Stimulated activated CD4-positive, alpha-beta T cell treated with anti-CD3 and anti-CD28 coated beads, Interleukin-4, amount 100 ng/mL, for 1 hour (primary cell): ENCODE results near the gene PARVB.

Experiments used
- DNase-seq: peaks from one replicate; pipeline ENCODE4 v3.0.0-alpha.2; 2020

The PARVB gene

DNA sequence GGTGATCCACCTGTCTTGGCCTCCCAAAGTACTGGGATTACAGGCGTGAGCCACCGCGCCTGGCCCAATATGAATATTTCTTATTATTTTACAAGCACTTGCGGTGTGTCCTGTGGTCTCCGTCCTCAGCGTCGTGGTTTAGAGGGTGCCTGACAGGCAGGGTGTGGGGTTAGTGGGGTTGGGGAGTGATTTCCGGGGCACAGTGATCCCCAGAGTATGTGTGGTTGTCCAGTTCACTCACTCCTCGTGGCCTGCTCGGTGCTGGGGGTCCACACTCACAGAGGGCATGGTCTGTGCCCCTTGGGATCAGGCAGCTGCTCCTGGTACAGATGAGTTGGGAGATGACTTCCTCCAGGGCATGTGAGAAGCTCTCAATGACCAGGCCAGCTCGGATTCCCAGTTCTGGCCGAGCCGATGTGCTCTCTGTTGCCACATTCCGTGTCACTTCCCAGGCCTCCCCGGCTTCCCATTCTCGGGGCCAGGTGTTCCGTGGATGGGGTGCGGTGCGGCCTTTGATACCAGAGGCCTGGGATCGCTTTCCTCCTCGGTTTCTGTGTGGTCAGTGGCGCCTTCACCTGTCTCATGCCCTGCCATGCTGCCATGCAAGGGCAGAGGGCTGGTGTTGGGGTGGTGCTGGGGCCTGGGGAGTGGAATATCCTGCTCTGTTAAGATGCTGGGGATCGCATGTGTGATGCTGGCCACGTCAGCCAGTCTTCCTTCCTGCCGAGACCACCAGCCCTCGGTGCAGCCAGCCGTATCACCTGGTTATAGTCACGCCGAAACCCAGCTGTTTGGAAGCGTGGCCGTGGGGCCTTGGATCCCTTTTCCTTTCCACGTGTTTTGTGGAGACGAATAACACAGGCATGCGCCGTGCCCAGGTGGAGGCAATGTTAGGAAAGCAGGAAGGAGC is 39.6 kb downstream of the PARVB start:
- DNase-seq: no peak

DNA sequence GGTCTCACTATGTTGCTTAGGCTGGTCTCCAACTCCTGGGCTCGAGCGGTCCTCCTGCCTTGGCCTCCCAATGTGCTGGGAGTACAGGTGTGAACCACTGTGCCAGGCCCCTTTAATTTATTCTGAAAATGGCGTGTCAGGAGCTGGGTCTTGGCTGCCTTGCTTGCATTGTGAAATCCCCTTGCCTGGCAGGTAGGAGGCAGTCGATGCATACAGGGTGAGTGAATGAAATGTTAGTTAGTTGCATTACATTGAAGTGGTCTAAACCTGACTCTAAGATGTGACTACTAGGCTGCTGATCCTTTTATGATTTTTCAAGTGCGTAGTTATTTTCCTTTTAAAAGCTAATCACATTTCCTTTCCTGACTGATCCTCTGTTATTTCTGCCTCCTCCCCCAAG is 42.9 kb downstream of the PARVB start:
- no peak for DNase-seq

DNA sequence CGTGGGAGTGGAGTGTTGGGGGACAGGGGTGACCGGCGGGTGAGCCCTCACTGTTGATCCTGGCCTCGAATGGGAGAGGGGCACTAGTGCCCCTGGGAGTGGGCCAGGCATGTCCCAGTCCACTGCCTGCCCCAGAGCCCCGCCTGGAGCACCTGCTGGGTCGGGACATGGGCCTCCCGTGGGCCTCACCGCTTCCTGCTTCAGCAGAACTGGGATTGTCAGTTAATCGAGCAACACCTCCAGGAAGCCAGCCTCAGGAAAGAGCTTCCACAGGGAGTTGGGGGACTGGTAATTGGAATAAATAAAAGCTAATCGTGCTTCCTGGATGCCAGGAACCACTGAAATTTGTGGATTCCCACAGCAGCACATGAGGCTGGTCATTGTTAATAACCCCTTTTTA is 43.8 kb downstream of the PARVB start:
- no peak for DNase-seq

DNA sequence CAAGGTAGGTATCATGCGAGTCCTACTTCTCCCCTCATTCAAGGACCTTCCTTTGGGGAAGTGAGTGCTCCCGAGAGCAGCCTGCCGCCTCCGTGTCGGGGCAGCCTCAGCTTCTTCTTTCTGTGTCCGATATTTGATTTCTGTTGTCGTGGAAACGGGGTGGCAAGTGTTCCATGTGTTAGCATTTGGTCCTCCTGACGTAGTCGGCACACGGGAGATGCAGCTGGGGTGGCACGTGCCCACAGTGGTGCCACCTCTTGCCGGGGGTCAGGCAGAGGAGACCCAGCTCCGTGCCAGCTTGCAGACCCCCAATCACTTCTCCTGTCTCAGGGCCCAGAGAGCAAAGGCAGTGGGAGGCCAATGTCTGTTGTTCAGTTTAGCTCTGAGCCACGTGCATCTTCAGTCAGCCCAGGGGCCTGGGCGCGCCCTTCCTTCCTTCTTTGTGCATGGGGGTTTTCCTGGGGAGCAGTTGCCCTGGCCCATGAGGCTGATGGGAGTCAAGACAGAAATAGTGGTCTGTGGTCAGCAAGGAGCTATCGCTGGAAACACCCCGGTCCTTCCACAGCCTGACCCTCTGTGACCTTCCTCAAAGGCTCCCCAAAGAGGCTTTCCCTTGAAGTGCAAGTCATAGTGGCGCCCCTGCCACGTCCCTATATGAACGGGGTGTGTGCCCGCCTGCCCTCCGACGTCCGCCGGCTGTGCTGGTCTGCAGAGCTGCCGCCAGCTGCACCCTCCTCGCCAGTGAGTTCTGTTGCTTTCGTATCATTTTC is 44.5 kb downstream of the PARVB start:
- no peak for DNase-seq

DNA sequence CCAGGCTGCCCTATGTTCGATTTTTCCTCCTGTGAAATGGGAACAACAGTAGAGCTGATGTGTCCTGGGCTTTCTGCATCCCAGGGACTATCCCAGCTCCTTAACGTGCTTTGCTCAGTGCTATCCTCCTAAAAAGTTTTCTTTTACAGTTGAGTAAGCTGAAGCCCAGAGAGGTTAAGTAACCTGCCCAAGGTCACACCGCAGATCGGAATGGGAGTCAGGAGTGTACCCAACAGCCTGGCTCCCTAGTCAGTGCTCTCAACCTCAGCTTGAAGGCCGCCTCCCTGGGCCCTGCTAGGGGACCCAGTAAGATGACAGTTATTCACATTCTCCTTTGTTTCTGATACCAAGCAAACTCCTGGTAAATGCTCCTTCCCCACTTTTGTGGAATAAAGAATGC is 45.9 kb downstream of the PARVB start:
- DNase-seq: no peak

DNA sequence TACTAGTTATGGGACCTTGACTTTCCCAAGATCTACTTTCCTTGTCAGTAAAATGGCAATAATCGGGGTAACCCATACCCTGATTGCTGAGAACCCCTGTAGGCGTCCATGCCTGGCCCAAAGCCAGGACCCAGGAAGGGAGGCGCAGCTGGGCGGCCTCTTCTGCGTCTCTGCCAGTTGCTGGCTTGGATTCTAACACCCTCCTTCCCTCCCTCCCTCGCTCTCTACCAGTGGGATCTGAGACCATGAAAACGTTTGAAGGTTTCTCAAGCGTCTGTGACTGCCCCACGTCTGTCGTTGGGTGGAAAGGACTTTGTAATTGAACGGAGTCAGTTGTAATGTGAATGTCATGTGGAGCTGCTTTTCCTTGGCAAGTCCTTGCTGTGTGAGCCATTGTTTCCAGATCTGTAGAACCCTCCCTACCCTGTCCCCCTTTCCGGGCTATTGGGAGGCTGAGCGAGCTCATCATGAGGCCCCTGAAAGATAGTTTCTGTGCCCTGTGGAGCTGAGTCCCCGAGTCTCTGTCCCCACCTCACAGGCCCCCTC is 47.8 kb downstream of the PARVB start:
- DNase-seq: no peak

DNA sequence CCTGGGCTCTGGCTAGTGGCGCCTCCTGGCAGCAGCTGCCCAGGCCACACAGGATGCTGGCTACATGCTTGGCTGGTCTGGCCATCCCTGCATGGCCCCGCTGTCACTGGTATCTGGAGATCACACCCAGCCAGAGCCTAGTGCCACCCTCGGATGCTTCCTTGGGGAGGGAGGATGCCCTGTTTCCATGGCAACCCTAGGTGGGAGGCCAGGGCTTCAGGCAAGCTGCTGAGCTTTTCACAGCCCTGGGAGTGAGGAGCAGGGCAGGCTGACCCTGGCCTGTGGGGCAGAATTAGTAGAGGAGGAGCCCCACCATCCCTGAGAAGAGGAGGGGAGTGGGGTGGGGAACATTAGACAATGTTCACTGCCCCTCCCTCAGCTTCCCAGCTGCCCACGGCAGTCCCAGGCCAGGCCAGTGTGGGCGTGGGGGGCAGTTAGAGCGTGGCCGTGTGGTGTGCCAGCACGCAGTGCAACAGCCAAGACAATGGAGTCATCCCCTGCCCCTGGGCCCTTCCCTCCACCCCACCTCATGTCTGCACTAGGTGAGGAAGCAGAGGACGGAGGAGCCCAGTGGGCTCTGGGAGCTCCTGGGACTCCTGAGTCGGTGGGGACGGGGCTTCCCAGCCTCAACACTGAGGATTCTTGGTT is 50.4 kb downstream of the PARVB start:
- no peak for DNase-seq

DNA sequence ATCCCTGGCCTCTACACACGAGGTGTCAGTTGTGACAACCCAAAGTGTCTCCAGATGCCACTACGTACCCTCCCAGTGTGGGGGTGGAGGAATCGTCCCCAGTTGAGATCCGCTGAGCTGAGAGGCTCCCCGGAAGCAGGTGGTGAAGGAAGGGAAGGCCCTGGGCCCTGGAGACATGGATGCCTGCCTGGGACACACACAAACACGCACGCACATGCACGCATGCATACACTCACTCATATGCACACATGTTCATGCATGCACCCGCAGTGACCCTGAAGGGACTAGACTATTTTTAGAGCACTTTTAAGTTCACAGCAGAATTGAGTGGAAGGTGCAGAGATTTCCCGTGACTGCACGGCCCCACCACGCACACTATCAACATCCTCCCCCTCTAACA is 50.9 kb downstream of the PARVB start:
- no peak for DNase-seq

DNA sequence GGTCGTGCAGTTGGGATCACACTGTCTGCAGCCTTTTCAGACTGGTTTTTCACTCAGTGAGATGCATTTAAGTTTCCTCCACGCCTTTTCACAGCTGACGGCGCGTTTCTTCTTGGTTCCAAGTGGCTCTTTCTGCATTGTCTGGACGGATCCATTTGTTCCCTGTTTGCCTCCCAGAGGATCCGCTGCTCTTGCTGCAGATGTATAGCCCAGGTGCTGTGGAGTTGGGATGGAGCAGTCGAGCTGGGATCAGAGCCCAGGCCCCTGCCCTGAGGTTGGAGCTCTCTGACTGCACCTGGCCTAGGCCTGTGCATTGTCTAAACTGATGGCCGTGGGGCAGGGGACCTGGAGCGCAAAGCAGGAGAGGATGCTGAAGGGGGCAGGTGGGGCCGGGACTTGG is 51.6 kb downstream of the PARVB start:
- DNase-seq: no peak

DNA sequence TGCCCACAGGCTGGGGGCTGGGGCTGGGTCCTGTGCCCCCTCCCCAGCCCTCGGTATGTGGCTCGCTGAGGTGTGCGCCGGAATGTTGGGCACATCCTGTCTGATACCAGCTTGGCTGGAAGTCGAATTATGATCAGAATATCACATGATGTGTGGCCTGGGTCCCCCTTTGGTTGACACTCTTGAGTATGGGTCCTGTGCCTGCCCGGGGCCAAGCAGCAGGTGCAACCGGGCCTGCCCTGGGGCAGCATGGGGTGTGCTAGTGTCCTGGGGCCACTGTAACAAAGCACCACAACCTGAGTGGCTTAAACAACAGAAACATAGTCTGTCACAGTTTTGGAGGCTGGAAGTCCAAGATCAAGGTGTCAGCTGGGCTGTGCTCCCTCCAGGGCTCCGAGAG is 52.7 kb downstream of the PARVB start:
- no peak for DNase-seq

DNA sequence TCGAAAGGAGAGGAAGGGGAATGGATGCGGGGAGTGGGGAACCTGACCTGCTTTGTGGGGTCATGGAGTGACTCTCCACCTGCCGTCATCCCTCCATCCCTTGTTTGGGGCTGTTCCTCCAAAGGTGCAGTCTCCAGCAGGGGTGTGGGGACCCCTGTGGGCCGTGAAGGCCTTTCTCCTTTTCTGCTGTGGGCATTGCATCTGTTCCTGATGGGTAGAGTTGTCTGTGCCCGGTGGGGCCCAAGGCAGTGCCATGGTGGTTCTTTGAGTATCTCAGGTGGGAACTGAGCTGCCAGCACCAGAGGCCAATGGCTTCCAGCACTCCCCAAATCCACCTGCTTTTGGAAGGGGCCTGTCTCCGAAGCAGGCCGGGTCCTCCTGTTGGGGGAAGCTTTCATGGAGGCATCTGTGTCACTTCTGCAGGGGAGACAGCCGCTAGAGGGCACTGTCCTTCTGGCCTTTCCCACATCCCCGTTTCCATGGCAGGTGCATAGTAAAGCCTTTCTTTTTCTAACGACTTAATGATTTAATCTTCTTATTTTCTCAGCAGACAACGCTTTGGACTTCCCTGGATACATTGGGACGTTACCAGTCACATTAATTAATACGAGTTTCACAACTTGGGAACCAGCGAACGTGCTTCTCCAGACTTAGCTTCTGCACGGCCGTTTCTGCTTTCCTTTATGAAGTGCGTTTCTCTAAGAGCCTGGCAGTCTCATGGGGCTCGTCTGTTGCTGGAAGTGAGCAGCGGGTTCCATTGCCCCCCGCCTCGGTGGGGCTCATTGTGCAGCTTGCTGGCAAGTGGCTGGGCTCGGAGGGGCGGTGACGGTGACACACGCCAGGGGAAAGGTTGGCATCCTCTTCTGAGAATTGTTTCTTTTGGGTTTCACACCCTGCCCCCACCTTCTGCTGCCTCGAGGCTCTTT is 57.1 kb downstream of the PARVB start:
- DNase-seq: peak; percentile 71

DNA sequence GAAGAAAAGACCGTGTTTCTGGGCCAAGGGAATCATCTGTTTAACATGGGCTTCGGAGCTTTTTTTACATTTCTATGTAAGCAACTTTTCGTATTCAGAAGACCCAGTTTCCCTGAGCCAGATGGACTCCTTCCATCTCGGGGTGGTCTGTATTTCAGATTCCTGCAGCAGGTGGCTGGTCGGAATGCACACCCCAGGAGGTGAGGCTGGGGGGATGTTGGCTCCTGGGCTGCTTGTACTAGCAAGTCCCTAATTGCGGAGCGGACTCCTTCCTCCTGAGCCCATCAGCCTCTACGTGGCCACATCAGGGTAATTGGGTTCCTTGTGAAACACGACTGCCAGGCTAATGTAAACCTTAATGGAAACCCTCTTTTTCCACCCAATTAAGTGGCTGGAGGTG is 58.7 kb downstream of the PARVB start:
- DNase-seq: no peak

DNA sequence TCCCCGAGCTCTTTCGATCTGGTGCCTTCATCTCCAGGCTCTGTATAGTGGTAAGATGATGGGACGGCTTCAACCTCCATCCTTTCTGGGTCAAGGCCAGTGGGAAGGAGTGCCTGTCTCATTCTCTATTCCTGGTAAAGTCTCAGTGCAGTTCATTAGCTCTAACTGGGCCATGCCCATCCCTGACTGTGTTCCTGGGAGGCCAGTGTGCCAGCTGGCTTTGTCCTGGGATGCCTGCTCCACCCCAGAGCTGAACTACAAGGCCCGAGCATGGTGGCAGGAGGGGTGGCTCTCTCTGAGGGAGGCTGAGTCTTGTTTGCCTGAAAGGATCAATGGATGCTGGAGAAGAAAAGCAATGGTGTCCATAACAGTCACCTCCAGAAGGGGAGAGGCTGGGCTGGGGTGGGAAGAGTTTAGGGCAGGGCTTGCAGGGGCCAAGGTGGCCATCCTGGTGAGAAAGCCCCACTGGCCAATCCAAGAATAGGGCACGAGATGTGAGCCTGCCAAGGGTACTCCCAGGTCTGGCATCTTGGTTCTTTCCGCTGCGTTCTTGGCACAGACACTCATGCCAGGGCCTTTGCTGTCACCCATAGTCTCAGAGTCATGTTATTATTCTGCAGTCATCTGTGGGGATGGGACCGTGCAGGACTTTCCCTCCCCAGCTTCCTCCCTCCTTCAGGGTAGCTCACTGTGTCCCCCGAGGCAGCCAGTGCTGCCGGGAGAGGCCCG is 60.1 kb downstream of the PARVB start:
- no peak for DNase-seq

DNA sequence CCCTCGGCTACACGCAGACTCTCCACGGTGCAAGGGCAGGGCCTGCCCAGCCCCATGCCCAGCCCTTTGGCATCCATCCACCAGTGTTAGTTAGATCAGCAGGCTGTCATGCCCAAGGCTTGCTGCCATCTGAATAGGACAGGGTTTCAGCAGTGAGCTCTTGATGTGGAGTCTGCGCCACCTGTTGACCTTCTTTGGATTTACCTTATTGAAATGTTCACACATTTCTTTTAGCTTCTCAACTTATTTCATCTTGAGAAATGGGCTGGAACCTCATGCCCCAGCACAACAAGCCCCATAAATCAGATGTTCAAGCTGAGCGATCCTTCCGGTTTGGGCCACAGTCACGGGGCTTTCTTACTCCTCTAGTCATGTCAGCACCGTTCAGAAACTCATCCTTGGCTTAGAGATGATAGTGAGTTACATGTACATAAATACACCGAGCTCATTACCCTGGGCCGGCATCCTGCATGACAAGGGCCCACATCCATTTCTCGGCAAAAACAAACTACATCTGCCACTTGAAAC is 61.7 kb downstream of the PARVB start:
- no peak for DNase-seq

DNA sequence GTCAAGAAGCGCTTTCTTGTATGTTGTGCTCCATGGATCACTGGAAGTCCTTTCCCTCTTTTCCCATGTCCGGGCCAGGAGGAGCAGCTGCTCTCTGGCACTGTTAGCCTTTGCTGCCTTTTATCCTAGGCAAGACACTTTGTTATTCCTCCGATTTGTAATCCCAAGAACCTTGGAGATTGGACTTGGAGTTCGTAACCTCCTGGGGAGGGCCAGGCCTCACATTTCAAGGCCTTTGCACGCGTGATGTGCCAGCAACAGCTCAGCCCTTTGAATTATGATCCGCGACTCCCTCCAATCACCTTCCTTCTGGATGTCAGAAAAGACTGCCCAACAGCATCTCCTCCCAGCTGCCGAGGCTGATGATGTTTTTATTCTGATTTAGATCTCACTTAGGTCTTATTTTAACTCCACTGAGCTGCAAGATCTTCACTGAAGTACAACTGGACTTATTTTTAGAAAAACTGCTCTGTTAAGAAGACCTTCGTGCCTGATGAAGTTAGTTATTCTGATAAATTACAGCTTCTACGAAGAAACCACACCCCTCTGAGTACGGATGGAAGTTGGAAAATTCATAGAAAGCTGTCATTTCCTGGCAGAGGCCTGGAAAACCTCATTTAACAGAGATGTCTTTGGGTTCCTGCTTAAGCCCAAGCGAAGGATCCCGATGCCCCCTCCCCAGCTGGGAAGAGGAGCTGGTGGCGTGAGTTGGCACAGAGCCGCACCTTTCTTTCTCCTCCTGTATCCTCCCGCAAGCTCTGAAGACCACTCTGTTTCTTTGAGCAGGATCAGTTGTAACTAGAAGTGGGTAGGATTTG is 62.4 kb downstream of the PARVB start:
- DNase-seq: no peak

DNA sequence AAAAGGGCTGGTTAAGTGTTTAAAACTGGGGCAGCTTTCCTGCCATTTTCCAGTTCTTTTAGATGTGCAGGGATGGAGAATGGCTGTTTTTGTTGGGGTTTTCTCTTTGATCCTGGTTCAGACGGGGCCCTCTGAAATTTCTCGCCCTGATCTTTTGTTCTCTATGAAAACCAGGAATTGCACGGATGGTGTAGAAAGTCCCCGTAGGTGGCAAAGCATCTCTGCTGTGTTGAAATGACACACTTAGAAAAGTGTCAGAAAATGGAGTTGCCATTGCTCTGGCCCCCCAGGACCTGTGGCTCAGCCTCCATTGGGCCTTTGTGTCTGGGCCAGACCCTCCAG is 63.0 kb downstream of the PARVB start:
- DNase-seq: no peak

DNA sequence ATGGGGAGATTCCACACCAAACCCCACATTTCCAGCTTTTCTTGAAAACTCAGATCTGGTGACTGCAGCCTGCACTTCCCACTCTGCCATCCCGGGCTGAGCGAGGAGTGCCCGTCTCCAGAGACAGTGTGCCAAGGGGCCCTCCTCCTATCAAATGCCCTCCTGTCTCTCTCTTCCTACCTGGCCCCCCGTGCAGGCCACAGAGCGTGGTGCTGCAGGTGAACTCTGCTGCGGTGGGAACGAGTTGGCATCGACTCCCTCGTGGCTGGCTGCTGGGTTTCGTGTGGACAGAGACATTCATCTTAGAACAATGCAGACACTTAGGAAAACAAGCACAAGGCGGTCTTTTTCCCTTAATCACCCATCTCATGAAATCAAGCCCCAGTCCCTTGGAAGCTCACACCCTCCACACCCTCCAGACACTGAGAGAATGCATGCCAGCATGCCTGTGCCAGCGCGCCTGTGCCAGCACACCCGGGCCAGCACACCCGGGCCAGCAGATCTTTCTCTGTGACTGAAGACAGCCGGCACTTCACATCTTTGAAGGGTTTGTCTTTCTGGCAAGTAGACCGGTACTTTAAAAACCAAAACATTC is 65.0 kb downstream of the PARVB start:
- no peak for DNase-seq

DNA sequence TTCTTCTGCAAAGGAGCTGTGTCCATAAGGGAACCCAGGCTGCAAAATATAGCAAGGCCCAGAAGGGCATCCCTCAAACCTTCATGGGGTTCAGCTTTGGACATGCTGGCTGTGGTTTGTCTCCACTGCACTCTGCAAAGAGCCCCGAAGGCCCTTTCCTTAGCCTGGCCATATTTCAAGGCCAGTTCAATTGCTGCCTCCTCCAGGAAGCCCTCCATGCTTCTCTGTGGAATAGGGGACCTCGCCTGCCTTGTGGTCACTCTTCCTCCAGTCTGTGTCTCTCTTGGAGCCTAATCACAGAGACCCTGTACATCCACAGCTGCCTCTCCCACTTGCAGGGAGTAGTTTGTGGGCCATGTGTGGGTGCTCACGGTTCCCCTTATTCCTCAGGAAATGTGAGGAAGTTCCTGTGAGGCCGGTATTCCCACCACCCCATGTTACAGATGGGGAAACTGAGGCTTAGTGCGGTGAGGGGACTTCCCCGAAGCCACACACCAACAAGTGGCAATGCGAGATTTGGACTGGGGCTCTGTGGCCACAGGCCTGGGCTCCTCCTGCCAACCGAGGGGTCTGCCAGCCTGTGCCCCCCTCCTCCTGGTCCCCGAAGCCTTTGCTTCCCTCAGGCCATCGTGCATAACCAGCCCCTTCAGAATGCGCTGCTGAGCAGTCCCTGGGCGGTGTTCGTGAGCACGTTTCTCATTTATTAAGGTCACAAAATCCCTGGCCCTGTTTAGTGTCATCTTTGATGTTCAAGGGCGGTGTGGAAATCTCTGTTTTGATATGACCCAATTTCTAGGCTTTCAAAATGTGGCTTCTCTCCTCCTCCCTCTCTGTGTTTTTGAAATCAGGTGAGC is 65.8 kb downstream of the PARVB start:
- DNase-seq: no peak

DNA sequence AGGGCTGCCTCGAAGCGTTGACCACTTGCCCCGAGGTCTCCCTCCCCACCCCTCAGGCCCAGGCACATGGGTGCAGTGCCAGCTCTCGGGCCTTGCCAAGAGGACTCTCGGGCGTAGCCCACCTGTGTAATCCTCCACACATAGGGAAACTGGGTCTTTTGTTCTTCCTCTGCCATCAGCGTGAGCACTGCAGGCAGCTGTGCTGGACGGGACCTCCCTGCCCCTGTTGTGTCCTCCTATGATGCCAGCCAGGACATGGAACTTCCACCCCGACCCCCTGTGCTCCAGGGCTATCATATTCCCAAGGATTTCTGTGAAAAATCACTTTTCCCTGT is 66.4 kb downstream of the PARVB start:
- DNase-seq: no peak
